ENCODE results near the gene SKAP2.

Gene SKAP2

GRCh38 chr7:26637610-26638009, 226.8 kb downstream of the SKAP2 start:
- DNase-seq (ENCODE audit: low spot score) = no peak

- no peak for DNase-seq (ENCODE audit: low spot score)
Observed at GRCh38 chr7:26636808-26637207, 227.6 kb downstream of the SKAP2 start.

GRCh38 chr7:26633557-26633956, 230.8 kb downstream of the SKAP2 start:
- DNase-seq (ENCODE audit: low spot score) = peak; percentile 24

DNA sequence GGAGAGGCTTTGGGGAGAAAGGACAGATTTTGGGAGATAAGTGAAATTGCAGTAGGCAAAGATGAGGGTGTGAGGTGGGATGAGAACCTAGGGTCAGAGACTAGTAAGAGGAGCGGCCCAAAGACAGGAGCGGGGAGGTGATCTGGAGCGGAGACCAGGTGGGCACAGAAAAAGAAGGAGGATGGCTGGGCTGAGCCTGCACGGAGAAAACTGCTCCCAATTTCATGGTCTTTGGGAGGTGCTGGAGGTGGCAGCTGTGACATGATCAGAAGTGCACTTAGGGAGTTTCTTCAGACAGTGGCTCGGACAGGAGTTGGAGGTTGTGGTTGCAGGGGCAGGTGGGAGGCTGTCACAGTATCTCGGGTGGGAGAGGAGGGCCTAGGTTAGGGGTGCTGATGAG, 232.8 kb downstream of the SKAP2 start:
- DNase-seq (ENCODE audit: low spot score) = no peak

GRCh38 chr7:26630941-26631580, 233.3 kb downstream of the SKAP2 start:
- no peak for DNase-seq (ENCODE audit: low spot score)

DNA sequence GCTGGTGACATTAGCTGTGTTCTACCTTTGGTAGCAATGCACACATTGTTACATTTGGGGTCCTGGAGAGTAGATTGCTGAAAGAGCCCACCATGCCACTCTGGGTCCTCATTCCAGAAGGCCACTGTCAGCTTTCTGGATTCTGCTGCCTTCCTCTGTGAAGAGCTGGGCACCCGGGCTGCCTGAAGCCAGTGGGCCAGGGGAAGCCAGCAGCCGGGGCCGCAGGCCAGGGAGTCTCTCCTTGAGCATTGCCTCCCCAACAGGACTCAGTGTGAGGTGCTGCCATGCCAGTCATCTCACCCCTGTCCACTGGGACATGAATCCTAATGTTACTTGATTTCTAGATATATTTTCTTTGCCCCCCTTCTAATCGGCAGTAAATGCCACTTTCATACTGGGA, 234.0 kb downstream of the SKAP2 start:
- DNase-seq (ENCODE audit: low spot score) = no peak

GRCh38 chr7:26629696-26630095, 234.7 kb downstream of the SKAP2 start:
- DNase-seq (ENCODE audit: low spot score) = no peak

GRCh38 chr7:26627891-26628341, 236.5 kb downstream of the SKAP2 start:
- DNase-seq (ENCODE audit: low spot score) = no peak

DNA sequence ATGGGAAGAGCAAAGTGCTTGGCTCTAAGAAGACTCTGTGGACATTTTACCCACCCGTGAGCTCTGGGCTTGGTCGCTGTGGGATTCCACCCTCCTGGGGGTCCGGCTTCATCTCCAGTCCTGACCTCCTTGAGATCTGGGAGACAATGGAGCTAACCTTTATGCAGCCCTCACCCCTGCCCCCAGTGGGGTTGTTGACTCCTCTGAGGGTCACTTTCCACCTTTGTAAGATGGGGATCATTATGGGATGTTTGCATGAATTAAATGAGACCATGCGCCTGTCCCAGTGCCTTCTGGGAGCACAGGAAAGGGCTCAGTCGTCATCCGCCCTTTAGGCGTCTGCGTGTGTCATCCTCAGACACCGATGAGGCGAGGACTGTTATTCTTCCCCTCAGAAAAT, 237.2 kb downstream of the SKAP2 start:
- no peak for DNase-seq (ENCODE audit: low spot score)

GRCh38 chr7:26626687-26627086, 237.7 kb downstream of the SKAP2 start:
- DNase-seq (ENCODE audit: low spot score) = no peak

GRCh38 chr7:26626156-26626555, 238.2 kb downstream of the SKAP2 start:
- no peak for DNase-seq (ENCODE audit: low spot score)

DNA sequence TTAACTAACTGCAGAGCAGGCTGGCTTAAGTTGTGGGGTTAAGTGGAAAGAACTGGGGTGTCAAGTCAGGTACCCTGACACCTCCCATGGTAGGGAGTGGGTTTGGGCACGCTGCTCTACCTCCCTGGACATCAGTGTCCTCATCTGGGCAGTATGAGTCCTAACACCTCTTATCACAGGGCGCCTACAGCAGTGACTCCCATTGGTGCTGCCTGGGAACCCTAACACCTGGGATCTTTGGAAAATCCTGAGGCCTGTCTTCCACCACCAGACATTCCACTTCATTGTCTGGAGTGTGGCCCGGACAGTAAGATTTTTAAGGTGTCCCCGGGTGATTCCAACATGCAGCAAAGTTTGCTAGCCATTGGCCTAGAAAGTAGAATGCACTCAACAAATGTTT, 239.1 kb downstream of the SKAP2 start:
- DNase-seq (ENCODE audit: low spot score) = no peak

DNA sequence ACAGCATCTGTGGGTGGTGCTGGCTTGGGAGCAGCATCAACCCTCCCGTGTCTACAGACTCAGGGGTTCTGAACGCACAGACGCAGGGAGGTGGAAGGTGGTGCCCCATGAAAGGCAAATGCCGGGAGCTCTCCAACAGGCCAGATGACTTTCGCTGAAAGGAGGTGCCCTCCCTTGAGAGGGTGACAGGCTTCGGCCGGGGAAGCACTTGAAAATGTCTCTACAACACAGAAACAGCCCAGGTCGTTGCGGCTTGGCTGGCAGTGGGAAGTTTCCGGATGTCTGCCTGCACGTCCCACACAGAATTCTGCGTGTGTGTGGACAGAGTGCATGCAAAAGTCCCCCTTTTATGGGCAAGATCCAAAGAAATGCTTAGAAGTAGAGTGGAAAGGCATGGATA, 239.6 kb downstream of the SKAP2 start:
- DNase-seq (ENCODE audit: low spot score) = no peak

GRCh38 chr7:26624431-26624830, 240.0 kb downstream of the SKAP2 start:
- DNase-seq (ENCODE audit: low spot score) = no peak

DNA sequence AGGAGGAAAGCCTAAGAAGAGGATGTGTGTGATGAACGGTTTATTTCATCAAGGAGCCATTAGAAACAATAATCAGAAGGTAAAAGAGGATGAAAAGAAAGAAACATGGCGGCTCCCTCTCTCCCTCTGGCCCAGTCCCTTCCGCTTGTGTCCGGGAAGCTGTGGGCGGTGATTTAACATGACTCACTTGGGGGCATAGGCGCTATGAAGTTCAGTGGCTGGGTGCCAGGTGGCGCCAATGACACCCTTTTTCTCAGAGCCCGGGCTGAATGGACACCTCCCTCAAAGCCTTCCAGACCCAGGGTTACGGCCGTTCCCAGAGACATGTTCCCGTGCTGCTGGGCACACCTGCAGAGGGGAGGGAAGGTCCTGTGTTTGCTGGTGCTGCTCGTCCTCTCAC, 244.0 kb downstream of the SKAP2 start:
- no peak for DNase-seq (ENCODE audit: low spot score)

- no peak for DNase-seq (ENCODE audit: low spot score)
Observed at GRCh38 chr7:26619348-26619984, 244.9 kb downstream of the SKAP2 start.

DNA sequence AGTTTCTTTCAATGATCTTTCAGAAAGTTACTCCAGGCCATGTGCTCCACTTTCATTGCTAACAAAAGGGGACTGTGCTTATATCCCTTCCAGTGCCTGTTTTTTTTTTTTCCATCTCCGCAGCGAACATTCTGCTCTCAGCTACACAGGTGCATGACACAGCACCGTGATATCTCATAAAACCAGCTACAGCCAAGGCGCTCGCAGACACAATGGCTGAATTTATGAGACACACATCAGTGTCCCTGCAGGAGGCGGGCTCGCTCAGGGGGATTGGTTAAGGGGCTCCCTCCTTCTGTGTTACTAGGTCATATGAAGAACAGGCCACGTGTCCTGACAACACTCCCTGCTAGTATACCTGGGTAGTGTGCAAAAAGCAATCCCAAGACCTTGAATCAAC, 245.5 kb downstream of the SKAP2 start:
- no peak for DNase-seq (ENCODE audit: low spot score)

GRCh38 chr7:26618449-26618848, 245.9 kb downstream of the SKAP2 start:
- DNase-seq (ENCODE audit: low spot score) = no peak
